Motor neuron (in vitro differentiated cells): ENCODE measurements around the gene FRYL. TPM values are rescaled to one million over a fixed set of nuclear protein-coding genes. Genes with fewer than 3 reads are reported as not detected.
A peak's percentile ranks its signal among the peaks of the same experiment; 100 is the strongest.
"Not testable (repeated sequence)": the region's sequence is repeated elsewhere in the genome, so short reads cannot be mapped to it uniquely, and the experiment has no call there.

ENCODE experiments used
- ATAC-seq, 8 experiments: fragments of 200-7000 bp; cut with Tn5 transposase; replicated peaks in 6 of 8; 2 replicates each; pipeline ENCODE4 v1.8.0; 2021; ENCODE audit warnings: mild to moderate bottlenecking in 8 of 8, moderate library complexity in 8 of 8
- H3K27ac ChIP-seq, 2 donors: fragments of 250-450 bp; sonication (Bioruptor Pico); 2 replicates each; pipeline ENCODE4 v1.9.0; 2021; ENCODE audit warnings: antibody characterized with exemption in 2 of 2, mild to moderate bottlenecking in 2 of 2, moderate library complexity in 1 of 2
- H3K4me1 ChIP-seq, 2 donors: fragments of 250-450 bp; sonication (Bioruptor Pico); replicated peaks in 1 of 2; 2 replicates each; pipeline ENCODE4 v1.6.1; 2021; ENCODE audit warnings: antibody characterized with exemption in 2 of 2, mild to moderate bottlenecking in 2 of 2, moderate library complexity in 1 of 2
- H3K4me3 ChIP-seq, 5 donors: fragments of 250-450 bp; sonication (Bioruptor Pico); 2 replicates each; pipeline ENCODE4 v1.9.0; 2021; ENCODE audit warnings: antibody characterized with exemption in 5 of 5, mild to moderate bottlenecking in 5 of 5, moderate library complexity in 4 of 5
- WGBS, 10 experiments: fragments of 450-650 bp; shearing (Covaris generic); methylation state at CpG; one replicate each; pipeline ENCODE4 v1.0.0; 2022; 5-methylcytosine and 5-hydroxymethylcytosine counted together
- in situ Hi-C, 9 experiments: fragments of 400-800 bp; cut with MboI; loops; one replicate each; pipeline ENCODE4 v1.15.0; 2021; ENCODE audit warnings: low sequenced_read_pairs in 9 of 9, low pct_unique_long_range_greater_than_20kb in 2 of 9; ENCODE audit not compliant: unreplicated experiment in 9 of 9
- total RNA-seq, 8 experiments: library from RNA; unstranded; fragments of 300-600 nt; gene quantifications; 2 replicates each; pipeline versions ENCODE4 v1.2.3 to v1.2.4, GENCODE V29; 2022

Gene FRYL
- total RNA-seq, 8 experiments from 2014 or later: 26.0 to 91.8 (median 37.9) TPM

GRCh38 chr4:48470137-48470536 lies 309.9 kb downstream of the FRYL start:
- Histone ChIP-seq H3K27ac (peak overlapping the region; percentile 54 to 56), H3K4me3 (no peak overlapping the region), H3K4me1 (peaks cover 14 to 21% of the 10 kb centered on the region in 2 donors)
- 17 to 67% (median 43%) methylated on average over 1 of the region's 1 CpG; no CpG with 5 or more reads in 1 of the 10 experiments for WGBS, 10 experiments
- peak in 5 of 8 experiments; percentile 50 to 67 (median 65) for ATAC-seq
- in situ Hi-C loops: no loop called here

GRCh38 chr4:48467891-48468290 lies 312.2 kb downstream of the FRYL start:
- WGBS, 10 experiments: 50 to 100% (median 94%) methylated on average over 1 to 5 of the region's 5 CpGs; no CpG with 5 or more reads in 3 of the 10 experiments
- in situ Hi-C loops: no loop called here
- no peak overlapping the region for H3K4me3 ChIP-seq
- H3K27ac ChIP-seq: no peak overlapping the region
- no peak for ATAC-seq
- peaks cover 14 to 21% of the 10 kb centered on the region in 2 donors for H3K4me1 ChIP-seq

GRCh38 chr4:48467442-48467841 lies 312.6 kb downstream of the FRYL start:
- Histone ChIP-seq H3K4me1 (peaks cover 14 to 21% of the 10 kb centered on the region in 2 donors), H3K27ac (no peak overlapping the region), H3K4me3 (no peak overlapping the region)
- no peak for ATAC-seq
- in situ Hi-C loops: no loop called here
- 0 to 90% (median 63%) methylated on average over 1 to 2 of the region's 2 CpGs; no CpG with 5 or more reads in 3 of the 10 experiments for WGBS, 10 experiments

- no peak overlapping the region for H3K4me3 ChIP-seq
- H3K4me1 ChIP-seq: no peaks in the 10 kb centered on the region
- no peak overlapping the region for H3K27ac ChIP-seq
- WGBS, 10 experiments: 4 to 89% (median 50%) methylated on average over 2 to 5 of the region's 5 CpGs; no CpG with 5 or more reads in 1 of the 10 experiments
- peak in 4 of 8 experiments; percentile 33 to 79 (median 70) for ATAC-seq
- in situ Hi-C loops: no loop called here
Observed at GRCh38 chr4:48462363-48462762, 317.7 kb downstream of the FRYL start.

- Histone ChIP-seq H3K27ac (no peak overlapping the region), H3K4me3 (no peak overlapping the region), H3K4me1 (no peaks in the 10 kb centered on the region)
- ATAC-seq: no peak
- in situ Hi-C loops: no loop called here
Observed at GRCh38 chr4:48461000-48461399, 319.1 kb downstream of the FRYL start.

GRCh38 chr4:48454591-48454990 lies 325.5 kb downstream of the FRYL start:
- H3K27ac ChIP-seq: no peak overlapping the region
- WGBS, 10 experiments: 29 to 100% (median 88%) methylated on average over 1 to 2 of the region's 2 CpGs; no CpG with 5 or more reads in 4 of the 10 experiments
- no peak for ATAC-seq
- no peak overlapping the region for H3K4me3 ChIP-seq
- H3K4me1 ChIP-seq: no peaks in the 10 kb centered on the region
- in situ Hi-C loops: no loop called here

- in situ Hi-C loops, ATAC-seq, H3K4me3 ChIP-seq, H3K4me1 ChIP-seq, H3K27ac ChIP-seq: not testable (repeated sequence)
- WGBS, 10 experiments: 62 to 94% (median 70%) methylated on average over 2 to 3 of the region's 3 CpGs; no CpG with 5 or more reads in 1 of the 10 experiments
Observed at GRCh38 chr4:48451656-48452055, 328.4 kb downstream of the FRYL start.

GRCh38 chr4:48450740-48451139 lies 329.3 kb downstream of the FRYL start:
- H3K4me1 ChIP-seq: no peaks in the 10 kb centered on the region
- 22 to 96% (median 64%) methylated on average over 2 to 3 of the region's 3 CpGs; no CpG with 5 or more reads in 2 of the 10 experiments for WGBS, 10 experiments
- H3K4me3 ChIP-seq: no peak overlapping the region
- in situ Hi-C loops: no loop called here
- no peak overlapping the region for H3K27ac ChIP-seq
- peak in 2 of 8 experiments; percentile 12 to 47 for ATAC-seq

- in situ Hi-C loops: loop anchor here in 2 of 9 experiments (10.0 to 25.0 kb wide), 2 partner anchors 88 to 96 kb away; no protein-coding TSS in a partner anchor
- no peak for ATAC-seq
- no peak overlapping the region for H3K4me3 ChIP-seq
- WGBS, 10 experiments: 74 to 97% (median 91%) methylated on average over 1 to 10 of the region's 10 CpGs; no CpG with 5 or more reads in 1 of the 10 experiments
- H3K4me1 ChIP-seq: no peaks in the 10 kb centered on the region
- no peak overlapping the region for H3K27ac ChIP-seq
Observed at GRCh38 chr4:48449151-48449550, 330.9 kb downstream of the FRYL start.

Other genes with a start within 250 kb of the FRYL start
- gene OCIAD1, start 50.8 kb upstream of the FRYL start, total RNA-seq: 100 to 1,000 TPM; 148 to 229 (median 187) TPM
- 10 to 100 TPM in 4 of 8 experiments, 1 to 10 TPM in 4; 3.8 to 43.0 (median 13.0) TPM for gene OCIAD2, start 126.5 kb upstream of the FRYL start, total RNA-seq
- gene CWH43, start 206.0 kb upstream of the FRYL start, total RNA-seq: under 1 TPM in 1 of 8 experiments, not detected in 7; 0.62 TPM